ENCODE data around the gene FBXW11. TPM values are rescaled to one million over a fixed set of nuclear protein-coding genes. Genes with fewer than 3 reads are reported as not detected.

Gene FBXW11
- total RNA-seq, 3 donors from 2014 or later: 60.3 to 81.5 (median 64.0) TPM

- no peaks in the 10 kb centered on the region for H3K4me1 ChIP-seq
- no peaks in the 10 kb centered on the region for H3K36me3 ChIP-seq
- no peak for TF ChIP-seq CTCF (IDR thresholded peaks at IDR 0.05)
- intact Hi-C loops (cut with DNase I; ENCODE audit: low total_unique reads): no loop called here
- DNase-seq (ENCODE audit: low spot score in 2 of 2): no peak
- no peaks in the 10 kb centered on the region for H3K27me3 ChIP-seq
- H3K27ac ChIP-seq: no peak overlapping the region
- no peak overlapping the region for H3K4me3 ChIP-seq
- no peaks in the 10 kb centered on the region for H3K9me3 ChIP-seq
These were observed 19.7 kb downstream of the FBXW11 start for GRCh38 chr5:171986772-171987171.

- no peaks in the 10 kb centered on the region for H3K27me3 ChIP-seq
These were observed 21.6 kb downstream of the FBXW11 start for GRCh38 chr5:171984748-171985419.

GRCh38 chr5:171981847-171982246 is 24.6 kb downstream of the FBXW11 start:
- intact Hi-C loops (cut with DNase I; ENCODE audit: low total_unique reads): no loop called here
- H3K27me3 ChIP-seq: no peaks in the 10 kb centered on the region
- H3K27ac ChIP-seq: no peak overlapping the region
- peaks cover 6 to 27% of the 10 kb centered on the region in 2 donors for H3K9me3 ChIP-seq
- no peaks in the 10 kb centered on the region for H3K4me1 ChIP-seq
- no peak overlapping the region for H3K4me3 ChIP-seq
- no peak for DNase-seq (ENCODE audit: low spot score in 2 of 2)
- H3K36me3 ChIP-seq: no peaks in the 10 kb centered on the region
- TF ChIP-seq POLR2A (IDR thresholded peaks at IDR 0.05): no peak
- no peak for TF ChIP-seq CTCF (IDR thresholded peaks at IDR 0.05)
- no peak for TF ChIP-seq POLR2AphosphoS5 (IDR thresholded peaks at IDR 0.05)

More at GRCh38 chr5:171984748-171985419, 21.6 kb downstream of the FBXW11 start:
- DNase-seq (ENCODE audit: low spot score in 2 of 2): no peak
- Histone ChIP-seq H3K27ac (no peak overlapping the region), H3K36me3 (no peaks in the 10 kb centered on the region), H3K4me1 (no peaks in the 10 kb centered on the region), H3K4me3 (no peak overlapping the region), H3K9me3 (peaks cover under 1 to 10% of the 10 kb centered on the region in 2 donors)
- TF ChIP-seq CTCF (IDR thresholded peaks at IDR 0.05) (no peak), POLR2AphosphoS5 (IDR thresholded peaks at IDR 0.05) (no peak), POLR2A (IDR thresholded peaks at IDR 0.05) (no peak)
- intact Hi-C loops (cut with DNase I; ENCODE audit: low total_unique reads): no loop called here

- intact Hi-C loops (cut with DNase I; ENCODE audit: low total_unique reads): no loop called here
- no peaks in the 10 kb centered on the region for H3K27me3 ChIP-seq
- no peaks in the 10 kb centered on the region for H3K4me1 ChIP-seq
- no peak overlapping the region for H3K4me3 ChIP-seq
- no peaks in the 10 kb centered on the region for H3K36me3 ChIP-seq
- no peak overlapping the region for H3K27ac ChIP-seq
- TF ChIP-seq POLR2A (IDR thresholded peaks at IDR 0.05): no peak
- no peak for TF ChIP-seq CTCF (IDR thresholded peaks at IDR 0.05)
- no peak for TF ChIP-seq POLR2AphosphoS5 (IDR thresholded peaks at IDR 0.05)
- DNase-seq (ENCODE audit: low spot score in 2 of 2): no peak
- peaks cover 6 to 27% of the 10 kb centered on the region in 2 donors for H3K9me3 ChIP-seq
These were observed 25.6 kb downstream of the FBXW11 start for GRCh38 chr5:171980792-171981191.

- no peak for DNase-seq (ENCODE audit: low spot score in 2 of 2)
- H3K36me3 ChIP-seq: no peaks in the 10 kb centered on the region
- no peaks in the 10 kb centered on the region for H3K27me3 ChIP-seq
- intact Hi-C loops (cut with DNase I; ENCODE audit: low total_unique reads): no loop called here
- TF ChIP-seq POLR2A (IDR thresholded peaks at IDR 0.05): no peak
- no peak for TF ChIP-seq POLR2AphosphoS5 (IDR thresholded peaks at IDR 0.05)
- TF ChIP-seq CTCF (IDR thresholded peaks at IDR 0.05): no peak
- H3K27ac ChIP-seq: no peak overlapping the region
- H3K4me3 ChIP-seq: no peak overlapping the region
- H3K9me3 ChIP-seq: peaks cover 6 to 27% of the 10 kb centered on the region in 2 donors
- no peaks in the 10 kb centered on the region for H3K4me1 ChIP-seq
These were observed 26.8 kb downstream of the FBXW11 start for GRCh38 chr5:171979606-171980005.
